Prostate gland (tissue), 2 donors: ENCODE measurements around the gene CCT3. TPM values are rescaled to one million over a fixed set of nuclear protein-coding genes. Genes with fewer than 3 reads are reported as not detected.
A peak's percentile ranks its signal among the peaks of the same experiment; 100 is the strongest.

Source experiments
- DNase-seq: peaks from one replicate; pipeline ENCODE4 v3.0.0-alpha.2; 2019; ENCODE audit warnings: low spot score
- H3K27ac ChIP-seq, 2 donors: fragments of 200-600 bp; sonication (generic); 2 replicates each; pipeline ENCODE4 v1.5.1; 2017 to 2019
- H3K27me3 ChIP-seq: fragments of 200-600 bp; sonication (generic); replicated peaks from 2 replicates; pipeline ENCODE4 v1.5.1; 2019; ENCODE audit not compliant: insufficient read depth
- H3K36me3 ChIP-seq, 2 donors: fragments of 200-600 bp; sonication (generic); 1 replicate in 1 of 2; 2 replicates in 1 of 2; pipeline versions ENCODE4 v1.5.1 to v1.8.1; 2017 to 2019
- H3K4me1 ChIP-seq: fragments of 200-600 bp; sonication (generic); replicated peaks from 2 replicates; pipeline ENCODE4 v1.5.1; 2019
- H3K4me3 ChIP-seq, 2 donors: fragments of 200-600 bp; sonication (generic); 2 replicates each; pipeline ENCODE4 v1.5.1; 2017 to 2019
- H3K9me3 ChIP-seq: fragments of 200-600 bp; sonication (generic); 2 replicates; pipeline ENCODE4 v1.5.1; 2017
- CTCF ChIP-seq, 4 experiments: fragments of 200-600 bp in 2 of 4; fragments of 450-650 bp in 2 of 4; sonication (generic) in 2 of 4; IDR thresholded peaks; 1 replicate in 3 of 4; 2 replicates in 1 of 4; pipeline ENCODE4 v1.5.1; 2016 to 2019; ENCODE audit warnings: antibody characterized with exemption in 4 of 4, mild to moderate bottlenecking in 2 of 4, moderate library complexity in 2 of 4
- POLR2A ChIP-seq: fragments of 450-650 bp; IDR thresholded peaks from one replicate; pipeline ENCODE4 v1.6.1; 2016; ENCODE audit warnings: antibody characterized with exemption, mild to moderate bottlenecking
- POLR2AphosphoS5 ChIP-seq: sonication (generic); formaldehyde crosslinking; IDR thresholded peaks from one replicate; pipeline ENCODE4 v1.6.1; 2017; ENCODE audit warnings: antibody characterized with exemption
- WGBS: methylation state at CpG from one replicate; pipeline ENCODE4 v1.1.5; 2018; 5-methylcytosine and 5-hydroxymethylcytosine counted together
- intact Hi-C: fragments of 100-400 bp; cut with DNase I; formaldehyde crosslinking; loops from one replicate; pipeline ENCODE4 v1.14.2; 2022
- total RNA-seq, 2 donors: library from RNA; depleted of rRNA; stranded (reverse); fragments of >200 nt; gene quantifications; one replicate each; pipeline ENCODE4 v1.1.0, GENCODE V29; 2016

Gene CCT3
- 100 to 1,000 TPM; 144 to 167 TPM for total RNA-seq

- H3K4me3 ChIP-seq = peak within 1 kb of the TSS; percentile 73 to 74
- TF ChIP-seq POLR2A (peak; percentile 68), POLR2AphosphoS5 (peak; percentile 92), CTCF (IDR thresholded peaks at IDR 0.05) (no peak)
- no peaks in the 10 kb centered on the region for H3K27me3 ChIP-seq
- DNase-seq = peak; percentile 99
- H3K27ac ChIP-seq = peak within 1 kb of the TSS; percentile 80 to 88
- H3K9me3 ChIP-seq = no peaks in the 10 kb centered on the region
- peaks cover 11% of the 10 kb centered on the region for H3K4me1 ChIP-seq
- intact Hi-C loops = no loop called here
- WGBS = under 1% methylated on average over 47 of the region's 47 CpGs
- H3K36me3 ChIP-seq = no peaks in the 10 kb centered on the region
Observed at GRCh38 chr1:156338180-156338976, at the start of gene CCT3, which contains the start of gene TSACC. Gene CCT3, minus strand, starts transcription at chr1:156338292. Its CDS starts 108 bp downstream, at chr1:156338184. Gene TSACC, plus strand, starts transcription at chr1:156338526. Its CDS starts 1,232 bp downstream, at chr1:156339758.

GRCh38 chr1:156387870-156388173, 49.7 kb upstream of the CCT3 start:
- no peaks in the 10 kb centered on the region for H3K9me3 ChIP-seq
- DNase-seq = no peak
- intact Hi-C loops = loop anchor here (5.0 to 10.0 kb wide), 2 partner anchors 227 to 269 kb away; partner anchors contain the start of gene HAPLN2
- H3K4me1 ChIP-seq = no peaks in the 10 kb centered on the region
- no peak overlapping the region for H3K27ac ChIP-seq
- H3K4me3 ChIP-seq = no peak overlapping the region
- 39% methylated on average over 13 of the region's 15 CpGs for WGBS
- TF ChIP-seq POLR2A (no peak), CTCF (IDR thresholded peaks at IDR 0.05) (no peak), POLR2AphosphoS5 (no peak)
- no peaks in the 10 kb centered on the region for H3K36me3 ChIP-seq
- peaks cover 17% of the 10 kb centered on the region for H3K27me3 ChIP-seq

- Histone ChIP-seq H3K4me3 (no peak overlapping the region), H3K9me3 (no peaks in the 10 kb centered on the region), H3K27me3 (peaks cover 17% of the 10 kb centered on the region), H3K36me3 (no peaks in the 10 kb centered on the region), H3K4me1 (no peaks in the 10 kb centered on the region), H3K27ac (no peak overlapping the region)
- intact Hi-C loops = loop anchor here (5.0 to 10.0 kb wide), 2 partner anchors 228 to 270 kb away; partner anchors contain the start of gene HAPLN2
- 96% methylated on average over 8 of the region's 8 CpGs for WGBS
- DNase-seq = no peak
- TF ChIP-seq POLR2AphosphoS5 = no peak
- no peak for TF ChIP-seq POLR2A
- TF ChIP-seq CTCF (IDR thresholded peaks at IDR 0.05) = no peak
Observed at GRCh38 chr1:156386949-156387869, 49.1 kb upstream of the CCT3 start.

GRCh38 chr1:156386134-156386901, 48.2 kb upstream of the CCT3 start:
- H3K27ac ChIP-seq = no peak overlapping the region
- DNase-seq = no peak
- no peak for TF ChIP-seq POLR2A
- TF ChIP-seq CTCF (IDR thresholded peaks at IDR 0.05) = no peak
- no peak for TF ChIP-seq POLR2AphosphoS5
- H3K4me3 ChIP-seq = no peak overlapping the region
- no peaks in the 10 kb centered on the region for H3K9me3 ChIP-seq
- WGBS = 87% methylated on average over 6 of the region's 6 CpGs
- H3K36me3 ChIP-seq = no peaks in the 10 kb centered on the region
- H3K4me1 ChIP-seq = no peaks in the 10 kb centered on the region
- intact Hi-C loops = loop anchor here (5.0 to 10.0 kb wide), 2 partner anchors 228 to 271 kb away; partner anchors contain the start of gene HAPLN2
- peaks cover 17% of the 10 kb centered on the region for H3K27me3 ChIP-seq
